Breast epithelium (tissue), 3 donors: Measurements from ENCODE around the gene STOML3.

Experiments used
- POLR2A ChIP-seq: fragments of 450-650 bp; IDR thresholded peaks from one replicate; pipeline ENCODE4 v1.6.1; 2016; ENCODE audit warnings: antibody characterized with exemption, mild to moderate bottlenecking, moderate library complexity
- POLR2AphosphoS5 ChIP-seq, 3 donors: sonication (generic); formaldehyde crosslinking; IDR thresholded peaks; one replicate each; pipeline ENCODE4 v1.6.1; 2017; ENCODE audit warnings: antibody characterized with exemption in 3 of 3

DNA sequence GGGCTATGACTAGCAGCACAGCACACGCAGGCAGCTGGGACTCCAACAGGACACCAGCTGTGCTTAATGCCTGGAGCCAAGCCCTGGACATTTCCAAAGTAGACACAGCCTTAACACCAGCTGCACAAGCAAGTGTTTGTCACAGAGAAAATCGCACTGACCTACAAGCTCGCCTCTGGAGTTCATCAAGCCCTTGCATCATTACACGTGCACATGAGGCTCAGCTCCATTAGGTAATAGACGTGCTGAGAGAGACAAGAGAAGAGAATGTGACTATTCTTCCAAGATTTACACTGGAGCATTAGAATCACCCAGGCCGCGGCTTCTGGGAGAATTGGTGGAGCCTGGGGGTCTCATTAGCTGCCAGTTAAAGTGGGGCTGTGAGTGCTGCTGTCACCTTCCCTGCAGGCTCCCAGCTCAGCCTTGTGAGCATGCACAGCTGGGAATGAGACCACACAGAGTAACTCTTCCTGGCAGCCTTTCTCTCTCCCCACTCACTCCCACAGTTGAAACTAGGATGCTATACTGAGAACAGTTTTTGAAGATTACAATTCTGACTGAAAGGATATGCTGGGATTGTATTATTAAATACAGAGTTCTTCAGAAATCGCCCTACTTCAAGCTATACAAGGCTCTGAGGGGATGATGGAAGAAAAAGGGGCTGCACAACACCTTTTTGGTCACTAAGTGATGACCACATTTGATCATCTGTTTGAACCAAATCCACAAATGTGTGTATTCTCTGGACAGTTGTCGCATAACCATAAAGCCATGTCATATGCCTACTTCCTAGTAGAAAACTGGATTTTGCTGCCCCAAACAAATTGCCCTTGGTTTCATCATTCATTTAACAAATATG lies 10.5 kb downstream of the STOML3 start:
- TF ChIP-seq POLR2A (no peak), POLR2AphosphoS5 (IDR thresholded peaks at IDR 0.05) (no peak)
